ENCODE measurements around the gene PCCA.

The PCCA gene

DNA sequence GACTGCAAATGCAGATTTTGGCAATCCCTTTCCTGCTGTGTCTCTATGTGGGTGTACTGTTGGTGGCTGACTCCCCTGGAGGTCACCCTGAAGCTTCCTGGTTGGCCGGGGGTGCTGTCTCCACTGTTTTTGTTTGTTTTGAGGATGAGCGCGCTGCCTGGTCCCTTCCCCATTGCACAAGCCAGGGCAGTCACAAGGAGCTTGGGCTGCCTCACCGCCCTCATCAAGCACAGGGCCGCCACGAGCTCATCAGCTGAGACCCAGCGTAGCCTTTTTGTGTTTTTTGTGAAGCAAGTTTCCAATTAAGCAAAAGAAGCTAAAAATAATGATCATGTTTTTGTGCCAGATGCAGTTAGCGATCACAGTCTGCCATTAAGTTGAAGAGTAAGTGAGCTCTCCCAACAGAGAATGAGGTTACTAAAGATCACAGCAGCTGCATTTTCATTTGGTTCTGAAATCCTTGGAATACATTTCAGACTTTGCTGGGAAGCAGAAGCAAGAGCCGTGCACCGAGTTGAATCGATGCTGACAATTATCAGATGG lies 441.8 kb downstream of the PCCA start:
- TF ChIP-seq, protein P1, sequence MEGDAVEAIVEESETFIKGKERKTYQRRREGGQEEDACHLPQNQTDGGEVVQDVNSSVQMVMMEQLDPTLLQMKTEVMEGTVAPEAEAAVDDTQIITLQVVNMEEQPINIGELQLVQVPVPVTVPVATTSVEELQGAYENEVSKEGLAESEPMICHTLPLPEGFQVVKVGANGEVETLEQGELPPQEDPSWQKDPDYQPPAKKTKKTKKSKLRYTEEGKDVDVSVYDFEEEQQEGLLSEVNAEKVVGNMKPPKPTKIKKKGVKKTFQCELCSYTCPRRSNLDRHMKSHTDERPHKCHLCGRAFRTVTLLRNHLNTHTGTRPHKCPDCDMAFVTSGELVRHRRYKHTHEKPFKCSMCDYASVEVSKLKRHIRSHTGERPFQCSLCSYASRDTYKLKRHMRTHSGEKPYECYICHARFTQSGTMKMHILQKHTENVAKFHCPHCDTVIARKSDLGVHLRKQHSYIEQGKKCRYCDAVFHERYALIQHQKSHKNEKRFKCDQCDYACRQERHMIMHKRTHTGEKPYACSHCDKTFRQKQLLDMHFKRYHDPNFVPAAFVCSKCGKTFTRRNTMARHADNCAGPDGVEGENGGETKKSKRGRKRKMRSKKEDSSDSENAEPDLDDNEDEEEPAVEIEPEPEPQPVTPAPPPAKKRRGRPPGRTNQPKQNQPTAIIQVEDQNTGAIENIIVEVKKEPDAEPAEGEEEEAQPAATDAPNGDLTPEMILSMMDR (IDR thresholded peaks at IDR 0.05; ENCODE audit: insufficient read depth, missing control alignments) = no peak
- DNase-seq (ENCODE audit: insufficient read length, low spot score) (no peak), FAIRE-seq (no peak)

DNA sequence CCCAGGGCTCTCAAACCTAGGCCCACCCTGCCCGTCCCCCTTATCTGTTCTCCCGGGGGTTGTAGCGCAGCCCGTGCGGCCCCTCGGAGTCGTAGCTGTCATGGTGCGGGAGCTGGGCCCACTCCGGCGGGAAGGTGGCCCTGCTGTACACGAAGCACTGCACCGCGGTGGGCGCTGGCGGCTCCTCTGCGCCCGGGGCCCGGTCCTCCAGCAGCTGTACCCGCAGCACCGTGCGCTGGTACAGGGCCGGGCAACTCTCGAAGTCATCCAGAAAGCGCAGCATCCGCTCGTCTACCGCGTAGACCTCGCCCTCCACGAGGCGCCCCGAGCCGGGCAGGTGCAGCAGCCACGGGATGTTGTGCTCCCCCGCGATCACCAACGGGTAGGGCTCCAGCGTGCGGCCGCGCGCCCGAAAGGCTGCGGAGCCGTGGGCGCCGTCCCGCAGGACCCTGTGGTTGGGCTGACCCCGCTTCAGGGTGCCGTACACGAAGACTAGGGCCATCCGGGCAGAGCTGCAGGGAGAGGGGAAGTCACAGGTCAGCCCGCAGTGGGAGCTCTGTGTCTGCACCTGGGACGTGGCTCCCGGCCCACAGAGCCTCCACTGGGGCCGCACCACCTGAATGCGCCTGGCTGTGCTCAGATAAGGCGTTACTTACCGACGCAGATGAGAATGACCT lies 443.3 kb downstream of the PCCA start:
- FAIRE-seq (no peak), DNase-seq (ENCODE audit: insufficient read length, low spot score) (no peak)
- TF ChIP-seq, protein P1 (IDR thresholded peaks at IDR 0.05; ENCODE audit: insufficient read depth, missing control alignments) = no peak

DNA sequence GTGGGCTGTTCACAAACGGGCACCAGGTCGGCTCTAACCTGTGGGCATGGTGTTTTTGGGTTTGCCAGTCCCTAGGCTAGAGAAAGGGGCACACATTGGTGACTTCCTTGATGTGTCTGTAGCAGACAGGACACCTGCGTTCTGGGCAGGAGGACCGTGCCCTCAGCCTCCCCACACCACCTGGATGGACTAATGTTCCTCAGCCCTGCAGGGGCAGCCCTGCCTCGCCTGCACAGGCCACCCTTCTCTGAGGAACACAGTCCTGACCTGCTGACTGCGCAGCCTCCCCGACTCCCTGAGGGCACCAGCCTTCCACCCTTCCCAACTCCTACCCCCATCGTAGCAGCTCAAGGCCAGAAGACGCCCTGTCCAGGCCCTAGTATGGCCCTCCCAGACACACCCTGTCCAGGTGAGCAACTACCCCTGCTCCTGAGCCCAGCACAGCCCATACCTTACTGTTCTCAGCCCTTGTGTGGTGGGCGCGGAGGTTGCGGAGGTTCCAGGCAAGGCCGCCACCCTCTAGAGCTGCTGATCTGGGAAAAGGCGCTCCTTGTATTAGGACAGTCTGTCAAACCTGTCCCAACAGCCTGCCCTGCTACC lies 444.0 kb downstream of the PCCA start:
- FAIRE-seq = no peak
- DNase-seq (ENCODE audit: insufficient read length, low spot score) = no peak
- TF ChIP-seq, protein P1 (IDR thresholded peaks at IDR 0.05; ENCODE audit: insufficient read depth, missing control alignments) = no peak

DNA sequence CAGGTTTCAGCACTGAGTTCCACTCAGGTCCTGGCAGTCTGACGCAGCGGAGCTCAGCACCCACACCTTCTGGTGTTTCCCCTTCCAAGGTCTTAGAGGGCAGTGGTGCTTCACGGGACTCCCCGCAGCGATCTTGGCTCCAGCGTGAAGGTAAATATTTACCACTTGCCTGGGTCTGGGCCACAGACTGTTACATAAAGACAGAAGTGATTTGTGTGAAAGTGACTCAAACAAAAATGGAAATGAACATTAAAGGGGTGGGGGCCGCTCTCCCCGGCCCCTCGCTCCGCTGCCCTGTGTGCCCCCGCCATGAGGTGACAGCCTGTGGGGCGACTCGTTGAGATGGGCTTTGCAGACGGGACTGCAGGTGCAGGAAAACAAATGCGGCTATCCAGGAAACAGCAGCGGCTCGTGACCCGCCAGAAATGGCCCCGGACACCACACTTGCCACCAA lies 444.7 kb downstream of the PCCA start:
- TF ChIP-seq, protein P1 (IDR thresholded peaks at IDR 0.05; ENCODE audit: insufficient read depth, missing control alignments) = no peak
- FAIRE-seq = no peak
- no peak for DNase-seq (ENCODE audit: insufficient read length, low spot score)

DNA sequence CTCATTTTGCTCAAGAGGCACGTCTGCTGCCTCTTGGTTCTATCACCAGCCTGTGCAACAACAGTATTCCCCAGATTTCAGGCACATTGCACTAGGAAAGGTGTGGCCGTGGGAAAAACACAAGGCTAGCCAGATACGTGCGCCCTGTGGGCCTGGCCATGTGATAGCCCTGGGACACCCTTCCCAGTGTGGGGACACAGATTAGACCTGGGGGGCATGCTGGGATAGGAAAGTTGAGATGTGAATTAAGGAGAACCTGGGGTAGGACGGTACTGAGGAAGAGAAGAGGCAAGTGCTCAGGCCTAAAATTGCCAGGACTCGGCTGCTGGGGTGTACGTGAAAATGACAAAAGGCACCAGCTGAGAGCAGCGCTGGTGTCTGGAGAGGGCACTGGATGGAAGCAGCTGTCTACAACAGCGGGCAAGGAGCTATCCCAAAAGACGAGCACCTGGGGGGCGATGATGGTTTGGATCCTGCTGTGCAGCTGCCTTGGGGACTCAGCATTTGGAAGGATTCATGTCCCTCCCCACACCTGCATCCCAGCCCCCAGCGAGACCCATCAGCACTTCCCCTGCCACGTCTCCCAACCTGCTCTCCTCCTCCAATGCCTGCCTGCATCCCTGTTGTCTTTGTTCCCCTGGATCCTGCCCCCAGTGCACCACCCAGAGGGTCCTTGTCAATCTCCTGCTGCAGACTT lies 445.4 kb downstream of the PCCA start:
- DNase-seq (ENCODE audit: insufficient read length, low spot score) (no peak), FAIRE-seq (no peak)
- TF ChIP-seq, protein P1 (IDR thresholded peaks at IDR 0.05; ENCODE audit: insufficient read depth, missing control alignments) = no peak

DNA sequence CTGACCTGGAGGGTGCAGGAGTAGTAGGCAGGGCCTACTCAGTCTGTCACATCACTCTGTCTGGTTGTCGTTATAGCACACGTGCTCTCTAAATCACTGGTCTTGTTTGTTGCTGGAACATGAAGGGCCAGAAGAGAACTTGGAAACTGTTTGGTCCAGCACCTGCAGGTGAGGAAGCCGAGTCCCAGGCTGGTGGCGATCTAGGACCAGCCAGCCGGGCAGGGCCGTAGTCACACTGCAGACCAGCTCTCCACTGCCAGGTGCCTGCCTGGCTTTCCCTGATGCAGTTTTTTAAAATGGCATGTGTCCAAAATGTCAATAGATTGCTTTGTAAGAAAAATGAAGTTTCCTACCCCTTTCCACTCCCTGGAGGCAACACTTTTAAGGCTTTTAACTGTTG lies 446.0 kb downstream of the PCCA start:
- TF ChIP-seq, protein P1 (IDR thresholded peaks at IDR 0.05; ENCODE audit: insufficient read depth, missing control alignments) = no peak
- FAIRE-seq (no peak), DNase-seq (ENCODE audit: insufficient read length, low spot score) (no peak)

Data from D721Med (cell line).